Loucy (cell line): ENCODE results near the gene DERL2.

Experiments used
- CTCF ChIP-seq: fragments of 200-600 bp; sonication (generic); conservative IDR thresholded peaks from 2 replicates; pipeline ENCODE4 v1.5.1; 2014; ENCODE audit warnings: mild to moderate bottlenecking, antibody characterized with exemption, low read length
- EZH2phosphoT487 ChIP-seq: fragments of 200-600 bp; IDR thresholded peaks from 2 replicates; pipeline ENCODE4 v1.6.1; 2018; ENCODE audit warnings: antibody characterized with exemption, mild to moderate bottlenecking, moderate library complexity, borderline replicate concordance

- TF ChIP-seq CTCF (no peak), EZH2phosphoT487 (no peak)
These were observed 22.8 kb upstream of the DERL2 start for GRCh38 chr17:5508810-5509209.
